Upper lobe of right lung (tissue), 1 donor: Measurements from ENCODE around the gene RNF212B. TPM values are rescaled to one million over a fixed set of nuclear protein-coding genes. Genes with fewer than 3 reads are reported as not detected.
"Not testable (repeated sequence)": the region's sequence is repeated elsewhere in the genome, so short reads cannot be mapped to it uniquely, and the experiment has no call there.

Experiments
- ATAC-seq: fragments of 200-7000 bp; cut with Tn5 transposase; one replicate; pipeline ENCODE4 v1.9.1; 2020; ENCODE audit warnings: mild to moderate bottlenecking, moderate library complexity
- DNase-seq: peaks from one replicate; pipeline ENCODE4 v3.0.0-alpha.2; 2020
- H3K27ac ChIP-seq: fragments of 200-600 bp; one replicate; pipeline ENCODE4 v1.8.0; 2022
- H3K27me3 ChIP-seq: fragments of 200-600 bp; one replicate; pipeline ENCODE4 v1.8.0; 2022; ENCODE audit warnings: mild to moderate bottlenecking
- H3K36me3 ChIP-seq: fragments of 200-600 bp; one replicate; pipeline ENCODE4 v1.8.0; 2022
- H3K4me1 ChIP-seq: fragments of 200-600 bp; one replicate; pipeline ENCODE4 v1.8.0; 2022
- H3K4me3 ChIP-seq: fragments of 200-600 bp; one replicate; pipeline ENCODE4 v1.8.0; 2022; ENCODE audit warnings: mild to moderate bottlenecking
- H3K9me3 ChIP-seq: fragments of 200-600 bp; one replicate; pipeline ENCODE4 v1.8.0; 2022
- intact Hi-C: fragments of 100-400 bp; cut with DNase I; formaldehyde crosslinking; loops from one replicate; pipeline ENCODE4 v1.11.0; 2022
- total RNA-seq: library from RNA; stranded (reverse); fragmentation: NEBNext Ultra II Directional; extraction: Animal tissue kit (Norgen Biotek cat#: 25700); gene quantifications from one replicate; pipeline ENCODE4 v1.2.1, GENCODE V29; 2021
- TF ChIP-seq, protein P1 (sequence below): fragments of 200-600 bp; IDR thresholded peaks from one replicate; pipeline ENCODE4 v1.8.0; 2022; ENCODE audit warnings: antibody characterized with exemption
- donor health status: DM: no; HTN: yes; CAD: no; lungs with severe emphysema.

Gene RNF212B
- total RNA-seq, 1 donor from 2014 or later, result not detected

GRCh38 chr14:23249824-23250223, 12.1 kb downstream of the RNF212B start:
- Histone ChIP-seq H3K27me3 (no peaks in the 10 kb centered on the region), H3K27ac (no peak overlapping the region), H3K4me3 (no peak overlapping the region), H3K4me1 (no peaks in the 10 kb centered on the region), H3K9me3 (no peaks in the 10 kb centered on the region), H3K36me3 (no peaks in the 10 kb centered on the region)
- TF ChIP-seq, protein P1, sequence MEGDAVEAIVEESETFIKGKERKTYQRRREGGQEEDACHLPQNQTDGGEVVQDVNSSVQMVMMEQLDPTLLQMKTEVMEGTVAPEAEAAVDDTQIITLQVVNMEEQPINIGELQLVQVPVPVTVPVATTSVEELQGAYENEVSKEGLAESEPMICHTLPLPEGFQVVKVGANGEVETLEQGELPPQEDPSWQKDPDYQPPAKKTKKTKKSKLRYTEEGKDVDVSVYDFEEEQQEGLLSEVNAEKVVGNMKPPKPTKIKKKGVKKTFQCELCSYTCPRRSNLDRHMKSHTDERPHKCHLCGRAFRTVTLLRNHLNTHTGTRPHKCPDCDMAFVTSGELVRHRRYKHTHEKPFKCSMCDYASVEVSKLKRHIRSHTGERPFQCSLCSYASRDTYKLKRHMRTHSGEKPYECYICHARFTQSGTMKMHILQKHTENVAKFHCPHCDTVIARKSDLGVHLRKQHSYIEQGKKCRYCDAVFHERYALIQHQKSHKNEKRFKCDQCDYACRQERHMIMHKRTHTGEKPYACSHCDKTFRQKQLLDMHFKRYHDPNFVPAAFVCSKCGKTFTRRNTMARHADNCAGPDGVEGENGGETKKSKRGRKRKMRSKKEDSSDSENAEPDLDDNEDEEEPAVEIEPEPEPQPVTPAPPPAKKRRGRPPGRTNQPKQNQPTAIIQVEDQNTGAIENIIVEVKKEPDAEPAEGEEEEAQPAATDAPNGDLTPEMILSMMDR, result no peak
- DNase-seq (no peak), ATAC-seq (no peak)
- intact Hi-C loops, result no loop called here

- Histone ChIP-seq H3K27ac (no peak overlapping the region), H3K9me3 (no peaks in the 10 kb centered on the region), H3K27me3 (no peaks in the 10 kb centered on the region), H3K4me3 (no peak overlapping the region), H3K36me3 (no peaks in the 10 kb centered on the region), H3K4me1 (no peaks in the 10 kb centered on the region)
- intact Hi-C loops, result no loop called here
- TF ChIP-seq, protein P1, result no peak
- no peak for DNase-seq
- no peak for ATAC-seq
Measured at GRCh38 chr14:23252006-23252405, 14.3 kb downstream of the RNF212B start.

DNA sequence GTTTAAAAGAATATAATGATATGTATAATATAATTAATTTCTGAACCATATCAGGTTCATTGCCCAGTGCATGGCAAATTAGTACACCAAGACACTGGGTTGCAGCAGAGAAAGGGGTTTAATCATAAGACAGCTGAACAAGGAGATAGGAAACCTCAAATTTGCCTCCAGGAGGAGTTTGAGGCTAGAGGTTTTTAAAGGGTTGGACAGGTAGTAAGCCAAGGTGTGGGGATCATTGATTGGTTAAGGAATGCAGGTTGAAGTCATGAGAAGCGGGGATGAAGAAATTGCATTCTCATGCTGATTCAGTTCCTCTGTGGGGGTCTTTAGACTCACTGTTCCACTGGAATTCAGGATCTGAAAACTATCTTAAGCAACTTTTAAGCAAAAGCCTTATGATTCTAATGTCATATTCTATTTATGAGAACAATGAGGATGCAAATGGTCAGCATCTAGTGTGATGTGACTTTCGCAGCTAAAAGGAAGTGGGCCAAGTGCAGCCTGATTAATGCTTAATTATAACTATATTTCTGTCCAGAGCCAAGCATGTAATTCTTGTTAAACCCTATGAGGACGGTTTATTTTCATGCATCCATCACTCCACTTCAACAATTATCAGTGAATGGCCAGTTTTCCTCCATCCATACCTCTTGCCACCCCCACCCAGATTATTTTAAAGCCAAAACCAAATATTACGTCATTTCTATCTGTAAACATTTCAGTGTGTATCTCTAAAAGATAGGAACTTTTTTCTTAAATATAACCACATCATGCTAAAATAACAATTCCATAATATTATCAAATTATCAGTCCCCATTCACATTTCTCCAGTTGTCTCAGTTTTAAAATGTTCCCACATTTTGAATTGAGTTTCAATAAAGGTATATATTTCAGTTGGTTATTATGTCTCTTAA, 14.9 kb downstream of the RNF212B start:
- no peak overlapping the region for H3K27ac ChIP-seq
- TF ChIP-seq, protein P1, result no peak
- no peak overlapping the region for H3K4me3 ChIP-seq
- intact Hi-C loops, result no loop called here
- no peaks in the 10 kb centered on the region for H3K27me3 ChIP-seq
- no peaks in the 10 kb centered on the region for H3K4me1 ChIP-seq
- DNase-seq, result no peak
- ATAC-seq, result no peak
- no peaks in the 10 kb centered on the region for H3K36me3 ChIP-seq
- H3K9me3 ChIP-seq, result no peaks in the 10 kb centered on the region

DNA sequence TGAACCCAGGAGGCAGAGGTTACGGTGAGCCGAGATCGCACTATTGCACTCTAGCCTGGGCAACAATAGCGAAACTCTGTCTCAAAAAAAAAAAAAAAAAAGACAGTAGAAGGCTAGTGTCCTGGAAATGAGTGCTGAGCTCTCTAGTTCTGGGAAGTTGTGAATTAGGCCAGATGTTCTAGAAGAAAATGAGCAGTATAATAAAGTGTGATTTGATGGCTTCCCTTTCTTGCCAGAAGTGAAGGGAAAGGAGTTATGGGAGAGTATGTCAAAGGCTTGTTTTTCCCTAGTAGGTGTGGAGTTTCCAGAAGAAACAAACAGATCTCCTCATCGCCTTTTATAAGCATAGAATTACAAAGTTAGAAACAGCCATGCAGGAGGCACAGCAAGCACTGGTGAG, 20.5 kb downstream of the RNF212B start:
- Histone ChIP-seq H3K27ac (no peak overlapping the region), H3K4me1 (no peaks in the 10 kb centered on the region), H3K9me3 (no peaks in the 10 kb centered on the region), H3K36me3 (no peaks in the 10 kb centered on the region), H3K27me3 (no peaks in the 10 kb centered on the region), H3K4me3 (no peak overlapping the region)
- no peak for ATAC-seq
- TF ChIP-seq, protein P1, result no peak
- intact Hi-C loops, result no loop called here
- no peak for DNase-seq

GRCh38 chr14:23259426-23259825, 21.7 kb downstream of the RNF212B start:
- Histone ChIP-seq H3K27me3 (no peaks in the 10 kb centered on the region), H3K4me3 (no peak overlapping the region), H3K27ac (no peak overlapping the region), H3K36me3 (no peaks in the 10 kb centered on the region), H3K4me1 (no peaks in the 10 kb centered on the region), H3K9me3 (no peaks in the 10 kb centered on the region)
- ATAC-seq, result no peak
- no peak for DNase-seq
- TF ChIP-seq, protein P1, result no peak
- intact Hi-C loops, result no loop called here

GRCh38 chr14:23260849-23261248, 23.1 kb downstream of the RNF212B start:
- intact Hi-C loops, H3K4me3 ChIP-seq, H3K27me3 ChIP-seq, H3K9me3 ChIP-seq, DNase-seq, ATAC-seq, H3K27ac ChIP-seq, H3K36me3 ChIP-seq, H3K4me1 ChIP-seq: not testable (repeated sequence)
